Endothelial cell of umbilical vein (primary cell): ENCODE data around the gene RANBP17. TPM values are rescaled to one million over a fixed set of nuclear protein-coding genes. Genes with fewer than 3 reads are reported as not detected.

Experiments
- BruUV-seq: library from RNA; stranded (reverse); fragments of 400-500 nt; replicated peaks from 2 replicates; lab custom pipeline; 2021; lab: Mats Ljungman, UMichigan
- CTCF ChIA-PET: fragments of 300-600, 350-600 bp; sonication (Branson Sonifier 250); formaldehyde crosslinking; loops from one replicate; lab custom pipeline; 2021; ENCODE audit warnings: antibody characterized with exemption, inconsistent platforms; lab: Charles Lee
- POLR2A ChIA-PET: fragments of 300-600, 350-600 bp; sonication (Branson Sonifier 250); formaldehyde crosslinking; loops from one replicate; lab custom pipeline; 2021; ENCODE audit warnings: antibody characterized with exemption, inconsistent platforms; lab: Charles Lee
- DNase-seq: peaks from one replicate; pipeline ENCODE4 v3.0.0-alpha.2; 2011; ENCODE audit warnings: low read depth, low spot score
- FAIRE-seq: peaks from 2 replicates; lab custom pipeline; 2011; peaks lifted over from hg19 to GRCh38; lab: Jason Lieb, UNC
- H2AFZ ChIP-seq: 2 replicates; pipeline ENCODE4 v1.6.0; 2012; ENCODE audit warnings: low read depth, low read length, control low read depth, inconsistent platforms
- H3K27ac ChIP-seq: 2 replicates; pipeline ENCODE4 v1.5.1; 2011; ENCODE audit warnings: low read depth, mild to moderate bottlenecking, control low read depth, low read length, moderate library complexity; ENCODE audit not compliant: insufficient read depth
- H3K27me3 ChIP-seq, 2 experiments: 2 replicates each; pipeline versions ENCODE4 v1.6.0 to v1.6.1; 2011; ENCODE audit warnings: low read length in 2 of 2, mixed read lengths in 1 of 2; ENCODE audit not compliant: control insufficient read depth in 2 of 2, insufficient read depth in 2 of 2
- H3K36me3 ChIP-seq, 2 experiments: 2 replicates in 1 of 2; 3 replicates in 1 of 2; pipeline ENCODE4 v1.5.1; 2011; ENCODE audit warnings: low read length in 2 of 2, mild to moderate bottlenecking in 1 of 2, moderate library complexity in 1 of 2; ENCODE audit not compliant: control insufficient read depth in 2 of 2, insufficient read depth in 2 of 2; ENCODE audit errors: extremely low read depth in 1 of 2
- H3K4me1 ChIP-seq: 3 replicates; pipeline ENCODE4 v1.5.1; 2011; ENCODE audit warnings: mild to moderate bottlenecking, low read length; ENCODE audit not compliant: control insufficient read depth, insufficient read depth; ENCODE audit errors: extremely low read depth
- H3K4me2 ChIP-seq: 2 replicates; pipeline ENCODE4 v1.6.1; 2011; ENCODE audit warnings: low read length, control low read depth, mixed read lengths; ENCODE audit not compliant: insufficient read depth
- H3K4me3 ChIP-seq, 3 experiments: fragments of 200-600 bp in 1 of 3; sonication (generic), shearing (Covaris generic) in 1 of 3; replicated peaks in 1 of 3; 2 replicates each; pipeline ENCODE4 v1.5.1; 2011 to 2016; ENCODE audit warnings: control low read depth in 3 of 3, low read length in 3 of 3, mild to moderate bottlenecking in 2 of 3, inconsistent platforms in 1 of 3, low read depth in 1 of 3, moderate library complexity in 1 of 3; ENCODE audit not compliant: insufficient read depth in 1 of 3
- H3K79me2 ChIP-seq: 2 replicates; pipeline ENCODE4 v1.6.0; 2012; ENCODE audit warnings: low read length, inconsistent platforms; ENCODE audit not compliant: control insufficient read depth, insufficient read depth
- H3K9ac ChIP-seq: replicated peaks from 2 replicates; pipeline ENCODE3; 2011; ENCODE audit warnings: low read length, control low read depth; ENCODE audit not compliant: insufficient read depth; ENCODE audit errors: extremely low read depth
- H3K9me1 ChIP-seq: replicated peaks from 3 replicates; pipeline ENCODE4 v1.6.0; 2011; ENCODE audit warnings: mild to moderate bottlenecking, low read length; ENCODE audit not compliant: control insufficient read depth, insufficient read depth; ENCODE audit errors: extremely low read depth
- H3K9me3 ChIP-seq: replicated peaks from 2 replicates; pipeline ENCODE4 v1.5.1; 2012; ENCODE audit warnings: low read length, inconsistent platforms; ENCODE audit not compliant: control insufficient read depth, insufficient read depth
- H4K20me1 ChIP-seq: replicated peaks from 2 replicates; pipeline ENCODE3; 2011; ENCODE audit warnings: mild to moderate bottlenecking, low read length; ENCODE audit not compliant: control insufficient read depth, insufficient read depth; ENCODE audit errors: extremely low read depth
- EZH2 ChIP-seq: IDR thresholded peaks from 2 replicates; pipeline ENCODE4 v1.6.1; 2012; ENCODE audit warnings: borderline replicate concordance, low read depth, mild to moderate bottlenecking, moderate library complexity, low read length, inconsistent platforms; ENCODE audit not compliant: severe bottlenecking
- FOS ChIP-seq: IDR thresholded peaks from 2 replicates; pipeline ENCODE4 v1.6.1; 2011; ENCODE audit warnings: mild to moderate bottlenecking, low read length, moderate library complexity, borderline replicate concordance; ENCODE audit not compliant: insufficient read depth
- GATA2 ChIP-seq: IDR thresholded peaks from 2 replicates; pipeline ENCODE4 v1.7.0; 2011; ENCODE audit warnings: low read depth, mild to moderate bottlenecking, moderate library complexity, mixed read lengths, low read length; ENCODE audit not compliant: insufficient read length, insufficient read depth
- JUN ChIP-seq: IDR thresholded peaks from 2 replicates; pipeline ENCODE4 v1.6.1; 2011; ENCODE audit warnings: borderline replicate concordance, low read depth; ENCODE audit not compliant: insufficient read length, insufficient read depth
- MYC ChIP-seq: IDR thresholded peaks from one replicate; pipeline ENCODE4 v1.6.1; 2011; ENCODE audit warnings: mild to moderate bottlenecking, low read depth, low read length
- POLR2A ChIP-seq: IDR thresholded peaks from 2 replicates; pipeline ENCODE4 v1.6.1; 2012; ENCODE audit warnings: low read depth, mild to moderate bottlenecking, control low read depth, low read length
- POLR2AphosphoS5 ChIP-seq: IDR thresholded peaks from 2 replicates; pipeline ENCODE4 v1.6.1; 2012; ENCODE audit warnings: low read depth, mild to moderate bottlenecking, control low read depth, low read length, moderate library complexity; ENCODE audit not compliant: insufficient read depth
- dilution Hi-C: fragments of 300-500 bp; cut with MboI; formaldehyde crosslinking; loops from one replicate; pipeline ENCODE4 v1.15.0; 2019; ENCODE audit warnings: low sequenced_read_pairs; ENCODE audit not compliant: extremely low pct_ligation_motif_present
- intact Hi-C: fragments of 100-400 bp; cut with micrococcal nuclease; formaldehyde crosslinking; loops from one replicate; pipeline ENCODE4 v1.10.0; 2022
- polyA plus RNA-seq, 4 experiments: library from polyadenylated mRNA; depleted of rRNA in 3 of 4; stranded (reverse) in 3 of 4; unstranded in 1 of 4; fragments of >200 nt; gene quantifications; 2 replicates each; pipeline versions ENCODE4 v1.2.1 to v1.2.3, GENCODE V29; 2011 to 2012; ENCODE audit warnings: missing spikeins in 1 of 4
- total RNA-seq: library from RNA; stranded (reverse); gene quantifications from 2 replicates; pipeline ENCODE4 v1.2.3, GENCODE V29; 2021
- TF ChIP-seq, protein P1 (sequence below), 2 donors: IDR thresholded peaks; 1 replicate in 1 of 2; 2 replicates in 1 of 2; pipeline ENCODE4 v1.5.1; 2011; ENCODE audit warnings: low read length in 2 of 2, mild to moderate bottlenecking in 2 of 2, moderate library complexity in 2 of 2, control low read depth in 1 of 2, inconsistent platforms in 1 of 2, low read depth in 1 of 2; ENCODE audit not compliant: insufficient read depth in 1 of 2; ENCODE audit errors: extremely low read depth in 1 of 2
- TF ChIP-seq, protein P2 (sequence below): IDR thresholded peaks from 2 replicates; pipeline ENCODE4 v1.6.1; 2011; ENCODE audit not compliant: insufficient read depth, insufficient read length

RANBP17 gene
- total and polyA plus RNA-seq, 2 donors (not counting 3 experiments of a cell fraction or from before 2014, with no cell fraction given) = 5.6 to 13.6 TPM

DNA sequence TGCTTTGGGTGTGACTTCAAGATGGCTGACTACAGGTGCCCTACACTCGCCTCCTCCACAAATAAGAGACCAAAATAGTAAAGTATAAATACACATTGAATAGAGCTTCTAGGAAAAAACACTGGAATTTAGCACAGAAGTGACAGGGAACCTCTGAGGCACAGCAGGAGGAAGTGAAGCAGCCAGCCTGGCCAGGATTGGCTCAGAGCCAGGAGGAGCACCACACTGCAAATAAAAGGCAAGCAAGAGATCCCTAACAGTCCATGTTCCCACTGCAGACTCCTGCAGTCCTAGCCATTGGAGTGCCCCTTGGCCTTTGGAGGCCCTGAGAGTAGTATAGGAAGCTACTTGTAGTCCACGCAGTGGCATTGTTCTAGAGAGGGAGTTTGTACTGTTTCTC, 260.6 kb downstream of the RANBP17 start:
- H3K79me2 ChIP-seq = no peaks in the 10 kb centered on the region
- H3K9me1 ChIP-seq = no peaks in the 10 kb centered on the region
- ChIA-PET POLR2A (no interaction called here), CTCF (interaction anchor here (1.8 kb wide), 1 partner anchor 51 kb away, joined by 4 read pairs; no protein-coding TSS in a partner anchor)
- H3K4me2 ChIP-seq = no peak overlapping the region
- intact Hi-C loops (no loop called here), dilution Hi-C loops (no loop called here)
- H3K27ac ChIP-seq = no peak overlapping the region
- no peak overlapping the region for H3K9ac ChIP-seq
- TF ChIP-seq GATA2 (no peak), MYC (no peak), FOS (no peak), POLR2AphosphoS5 (no peak), JUN (no peak), POLR2A (no peak), EZH2 (no peak)
- TF ChIP-seq, protein P1, sequence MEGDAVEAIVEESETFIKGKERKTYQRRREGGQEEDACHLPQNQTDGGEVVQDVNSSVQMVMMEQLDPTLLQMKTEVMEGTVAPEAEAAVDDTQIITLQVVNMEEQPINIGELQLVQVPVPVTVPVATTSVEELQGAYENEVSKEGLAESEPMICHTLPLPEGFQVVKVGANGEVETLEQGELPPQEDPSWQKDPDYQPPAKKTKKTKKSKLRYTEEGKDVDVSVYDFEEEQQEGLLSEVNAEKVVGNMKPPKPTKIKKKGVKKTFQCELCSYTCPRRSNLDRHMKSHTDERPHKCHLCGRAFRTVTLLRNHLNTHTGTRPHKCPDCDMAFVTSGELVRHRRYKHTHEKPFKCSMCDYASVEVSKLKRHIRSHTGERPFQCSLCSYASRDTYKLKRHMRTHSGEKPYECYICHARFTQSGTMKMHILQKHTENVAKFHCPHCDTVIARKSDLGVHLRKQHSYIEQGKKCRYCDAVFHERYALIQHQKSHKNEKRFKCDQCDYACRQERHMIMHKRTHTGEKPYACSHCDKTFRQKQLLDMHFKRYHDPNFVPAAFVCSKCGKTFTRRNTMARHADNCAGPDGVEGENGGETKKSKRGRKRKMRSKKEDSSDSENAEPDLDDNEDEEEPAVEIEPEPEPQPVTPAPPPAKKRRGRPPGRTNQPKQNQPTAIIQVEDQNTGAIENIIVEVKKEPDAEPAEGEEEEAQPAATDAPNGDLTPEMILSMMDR (IDR thresholded peaks at IDR 0.05; ENCODE audit: extremely low read depth in 1 of 2, insufficient read depth in 1 of 2, low read depth in 1 of 2, low read length in 2 of 2) = no peak
- TF ChIP-seq, protein P2, sequence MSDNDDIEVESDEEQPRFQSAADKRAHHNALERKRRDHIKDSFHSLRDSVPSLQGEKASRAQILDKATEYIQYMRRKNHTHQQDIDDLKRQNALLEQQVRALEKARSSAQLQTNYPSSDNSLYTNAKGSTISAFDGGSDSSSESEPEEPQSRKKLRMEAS = no peak
- no TSS peak for BruUV-seq
- H3K36me3 ChIP-seq = no peaks in the 10 kb centered on the region
- H2AFZ ChIP-seq = no peak overlapping the region
- no peaks in the 10 kb centered on the region for H3K27me3 ChIP-seq
- no peaks in the 10 kb centered on the region for H3K4me1 ChIP-seq
- no peaks in the 10 kb centered on the region for H3K9me3 ChIP-seq
- H3K4me3 ChIP-seq = no peak overlapping the region
- H4K20me1 ChIP-seq = no peaks in the 10 kb centered on the region
- peak; percentile 24 for DNase-seq
- FAIRE-seq = peak; percentile 77
